HG02943 (cell line): ENCODE measurements around the gene RTBDN.
"Not testable (repeated sequence)": the region's sequence is repeated elsewhere in the genome, so short reads cannot be mapped to it uniquely, and the experiment has no call there.

Source experiments
- ATAC-seq: cut with Tn5 transposase; IDR thresholded peaks from one replicate; pipeline ENCODE4 v1.9.1; 2021; ENCODE audit warnings: mild to moderate bottlenecking, low read depth, moderate library complexity; ENCODE audit not compliant: unreplicated experiment

The RTBDN gene

DNA sequence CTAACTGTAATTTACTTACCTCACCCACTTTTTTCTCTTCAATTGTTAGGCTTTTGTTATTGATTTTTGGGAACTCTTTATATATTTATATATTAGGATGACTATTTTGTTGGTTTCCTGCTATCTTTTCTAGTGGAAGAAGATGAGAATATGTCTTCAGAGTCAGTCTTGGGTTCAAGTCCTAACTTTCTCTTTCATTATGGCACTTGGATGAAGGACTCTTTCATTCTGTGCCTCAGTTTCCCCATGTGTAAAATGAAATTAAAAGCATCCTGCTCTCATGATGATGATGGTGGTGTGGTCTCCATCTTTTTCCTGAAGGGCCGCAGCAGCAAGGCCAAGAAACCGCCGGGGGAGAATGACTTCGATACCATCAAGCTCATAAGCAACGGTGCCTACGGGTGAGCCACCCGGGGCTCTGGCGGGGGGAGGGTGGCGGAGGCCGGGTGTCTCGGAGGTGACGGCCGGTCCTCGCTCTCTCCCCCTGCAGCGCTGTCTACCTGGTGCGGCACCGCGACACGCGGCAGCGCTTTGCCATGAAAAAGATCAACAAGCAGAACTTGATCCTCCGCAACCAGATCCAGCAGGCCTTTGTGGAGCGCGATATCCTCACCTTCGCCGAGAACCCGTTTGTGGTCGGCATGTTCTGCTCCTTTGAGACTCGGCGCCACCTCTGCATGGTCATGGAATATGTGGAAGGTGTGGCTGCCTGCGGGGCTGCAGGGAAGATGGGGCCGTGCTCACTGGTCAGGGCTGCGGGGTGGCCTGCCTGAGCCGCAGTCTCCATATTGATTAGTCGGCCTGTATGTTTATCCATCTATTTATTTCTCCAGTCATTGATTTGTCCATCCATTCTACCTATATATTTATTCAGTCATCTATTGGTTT is 23.9 kb upstream of the RTBDN start:
- no peak for ATAC-seq

DNA sequence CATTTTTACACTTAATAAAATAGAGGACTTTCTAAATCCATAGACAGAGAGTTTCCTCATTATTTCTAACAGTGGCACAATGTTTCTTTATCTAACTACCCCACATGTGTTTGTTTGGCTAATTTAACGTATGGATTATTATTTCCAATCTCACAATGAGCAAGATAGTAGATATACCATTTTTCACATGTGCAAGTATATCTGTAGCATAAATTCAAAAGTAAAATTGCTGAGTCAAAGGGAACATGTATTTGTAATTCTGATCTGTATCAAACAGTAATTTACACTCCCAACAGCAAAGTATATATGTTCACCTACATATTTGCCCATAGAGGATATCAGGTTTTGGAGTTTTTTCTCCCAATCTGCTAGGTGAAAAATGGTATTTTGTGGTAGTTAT is 22.3 kb upstream of the RTBDN start:
- no peak for ATAC-seq

DNA sequence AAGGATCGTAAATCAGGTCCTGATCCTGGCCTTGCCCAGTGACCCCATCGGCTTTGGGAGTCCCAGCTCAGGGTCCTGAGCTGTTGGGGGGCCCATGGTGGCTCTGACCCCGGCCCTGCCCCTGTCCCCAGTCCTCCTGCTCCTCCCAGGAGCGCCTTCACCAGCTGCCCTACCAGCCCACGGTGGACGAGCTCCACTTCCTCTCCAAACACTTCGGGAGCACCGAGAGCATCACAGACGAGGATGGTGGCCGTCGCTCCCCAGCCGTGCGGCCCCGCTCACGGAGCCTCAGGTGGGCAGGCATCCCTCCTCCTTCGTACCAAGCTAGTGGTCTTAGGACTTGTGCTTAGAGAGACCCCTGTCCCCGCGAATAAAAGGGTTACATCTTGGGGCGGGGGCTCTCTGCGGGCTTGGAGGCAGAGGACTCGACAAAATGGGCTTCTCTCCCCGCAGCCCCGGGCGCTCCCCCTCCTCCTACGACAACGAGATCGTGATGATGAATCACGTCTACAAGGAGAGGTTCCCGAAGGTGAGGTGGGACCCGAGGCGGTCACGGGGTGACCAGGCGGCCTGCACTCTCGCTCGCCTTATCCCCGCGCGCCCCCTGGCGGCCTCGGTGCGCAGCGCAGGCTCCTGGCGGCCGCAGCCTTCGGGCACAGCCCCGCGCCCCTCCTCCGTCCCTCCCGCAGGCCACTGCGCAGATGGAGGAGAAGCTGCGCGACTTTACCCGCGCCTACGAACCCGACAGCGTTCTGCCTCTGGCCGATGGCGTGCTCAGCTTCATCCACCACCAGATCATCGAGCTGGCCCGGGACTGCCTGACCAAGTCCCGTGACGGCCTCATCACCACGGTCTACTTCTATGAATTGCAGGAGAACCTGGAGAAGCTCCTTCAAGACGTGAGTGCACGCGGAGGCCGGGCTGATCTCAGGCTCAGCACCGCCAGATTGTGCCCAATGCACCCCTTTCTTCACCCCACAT is 13.1 kb upstream of the RTBDN start:
- ATAC-seq = no peak

DNA sequence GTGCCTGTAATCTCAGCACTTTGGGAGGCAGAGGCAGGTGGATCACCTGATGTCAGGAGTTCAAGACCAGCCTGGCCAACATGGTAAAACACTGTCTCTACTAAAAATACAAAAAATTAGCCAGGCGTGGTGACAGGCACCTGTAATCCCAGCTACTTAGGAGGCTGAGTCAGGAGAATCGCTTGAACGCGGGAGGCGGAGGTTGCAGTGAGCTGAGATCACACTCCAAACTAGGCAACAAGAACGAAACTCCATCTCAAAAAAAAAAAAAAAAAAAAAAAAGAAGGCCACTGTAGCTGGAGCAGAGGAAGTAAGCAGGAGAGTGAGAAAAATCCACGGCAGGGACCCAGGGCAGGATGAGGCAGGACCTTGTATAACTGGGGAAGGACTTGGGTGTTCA is 12.2 kb upstream of the RTBDN start:
- ATAC-seq = not testable (repeated sequence)

DNA sequence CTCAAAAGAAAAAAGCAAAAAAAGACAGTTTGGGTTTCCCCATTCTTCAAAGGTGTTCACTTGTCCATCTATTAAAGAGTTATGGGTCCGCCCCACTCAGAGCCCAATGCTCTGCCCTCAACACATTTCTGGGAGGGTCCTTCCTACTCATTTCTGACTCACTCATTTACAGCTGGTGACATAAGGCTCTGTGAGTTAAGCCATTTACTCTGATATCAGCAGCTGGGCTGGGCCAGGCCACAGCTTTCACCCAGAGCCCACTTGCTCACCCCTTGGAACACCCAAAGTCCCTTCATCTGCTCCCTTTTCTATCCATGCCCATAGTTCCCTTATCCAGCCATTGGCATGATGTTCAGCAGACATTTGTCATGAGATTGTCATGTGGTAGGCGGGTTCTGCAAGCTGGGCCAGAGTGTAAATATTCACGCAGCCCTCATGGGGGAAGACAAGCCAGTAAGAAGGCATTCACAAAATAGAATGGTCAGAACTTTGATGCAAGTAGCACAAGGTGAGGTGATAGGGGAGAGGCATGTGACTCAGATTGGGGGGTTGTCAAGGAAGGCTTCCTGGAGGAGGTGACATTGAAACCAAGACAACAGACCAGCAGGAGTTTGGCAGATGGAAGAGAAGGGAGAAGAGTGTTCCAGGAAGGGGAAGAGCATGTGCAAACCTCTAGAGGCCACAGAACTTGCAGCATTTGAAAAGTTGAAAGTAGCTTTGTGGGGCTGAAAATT is 9.8 kb upstream of the RTBDN start:
- ATAC-seq = no peak

DNA sequence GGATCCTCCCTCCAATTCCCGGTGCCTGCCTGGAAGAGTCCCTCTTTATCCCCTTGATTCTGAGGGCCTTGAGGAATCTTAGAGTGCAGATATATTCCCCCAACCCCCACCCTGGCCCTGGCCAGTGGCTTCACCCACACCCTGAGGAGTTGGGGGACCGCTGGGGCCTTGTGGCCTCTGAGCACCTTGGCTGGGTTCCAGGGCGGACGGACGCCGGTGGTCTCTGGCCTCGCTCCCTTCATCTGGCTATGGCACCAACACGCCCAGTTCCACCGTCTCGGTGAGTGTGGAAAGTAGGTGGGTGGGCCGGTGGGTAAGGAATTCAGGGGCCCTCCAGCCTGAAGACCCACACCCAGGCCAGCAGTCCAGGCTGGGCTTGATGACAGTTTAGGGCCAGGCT is 8.9 kb upstream of the RTBDN start:
- no peak for ATAC-seq

DNA sequence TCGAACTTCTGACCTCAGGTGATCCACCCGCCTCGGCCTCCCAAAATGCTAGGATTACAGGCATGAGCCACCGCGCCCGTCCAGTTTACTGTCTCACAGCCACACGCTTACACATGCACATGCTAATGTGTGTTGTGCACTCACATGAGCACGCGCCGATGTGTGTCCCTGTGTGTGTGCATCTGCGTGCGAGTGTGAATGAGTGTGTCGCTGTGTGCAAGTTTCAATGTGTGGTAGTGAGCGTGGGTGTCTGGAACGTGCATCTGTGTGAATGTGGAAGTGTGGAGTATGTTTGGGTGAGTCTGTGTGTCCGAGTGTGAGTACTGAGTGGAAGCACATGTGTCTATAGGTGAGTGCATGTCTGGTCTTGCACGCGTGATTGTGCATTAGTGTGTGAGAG is 8.1 kb upstream of the RTBDN start:
- ATAC-seq = no peak

- ATAC-seq = no peak
These were observed 6.7 kb upstream of the RTBDN start for GRCh38 chr19:12841094-12841493.

DNA sequence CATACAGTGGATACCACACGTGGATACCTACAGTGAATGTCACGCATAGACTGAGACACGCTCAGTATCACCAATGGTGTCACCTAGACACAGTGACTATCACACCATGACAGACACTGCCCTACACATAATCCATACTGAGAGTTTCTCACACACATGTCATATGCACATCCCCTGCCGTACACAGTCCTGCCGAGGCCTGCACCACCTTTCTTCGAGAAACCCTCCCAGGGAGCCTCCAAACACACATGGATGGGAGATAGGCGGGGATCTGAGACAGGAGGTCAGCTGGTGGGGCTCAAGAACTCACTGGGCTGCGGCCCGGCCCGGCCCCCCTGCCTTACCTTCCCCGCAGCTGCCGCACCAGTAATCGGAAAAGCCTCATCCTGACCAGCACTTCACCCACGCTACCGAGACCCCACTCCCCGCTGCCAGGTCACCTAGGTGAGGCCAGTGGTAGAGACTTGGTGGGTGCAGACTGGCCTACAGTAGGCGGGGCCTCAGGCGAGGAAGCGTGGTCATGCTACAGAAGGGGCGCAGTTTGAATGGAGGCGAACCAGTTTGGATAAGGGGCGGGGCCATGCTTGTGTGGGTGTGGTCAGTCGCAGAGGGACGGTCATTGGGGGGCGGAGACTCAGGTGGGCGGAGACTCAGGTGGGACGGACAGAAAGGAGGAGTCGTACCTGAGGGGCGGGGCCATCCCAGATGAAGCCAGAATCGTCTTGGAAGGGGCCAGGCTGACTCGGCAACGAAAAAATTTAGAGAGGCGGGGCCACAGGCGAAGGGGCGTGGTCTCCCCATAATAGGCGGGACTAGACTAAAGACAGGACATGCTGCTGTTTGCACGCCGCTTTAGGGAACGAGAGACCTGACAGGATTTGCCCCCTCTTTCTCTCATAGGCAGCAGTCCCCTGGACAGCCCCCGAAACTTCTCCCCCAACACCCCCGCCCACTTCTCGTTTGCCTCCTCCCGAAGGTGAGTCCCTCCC is 6.0 kb upstream of the RTBDN start:
- no peak for ATAC-seq

GRCh38 chr19:12838886-12839756 is 4.7 kb upstream of the RTBDN start:
- ATAC-seq = no peak

GRCh38 chr19:12838182-12838885 is 4.0 kb upstream of the RTBDN start, which contains the start of gene MAST1:
Gene MAST1 (plus strand): TSS chr19:12838515. CDS start chr19:12838573, 58 bp downstream.
- no peak for ATAC-seq

DNA sequence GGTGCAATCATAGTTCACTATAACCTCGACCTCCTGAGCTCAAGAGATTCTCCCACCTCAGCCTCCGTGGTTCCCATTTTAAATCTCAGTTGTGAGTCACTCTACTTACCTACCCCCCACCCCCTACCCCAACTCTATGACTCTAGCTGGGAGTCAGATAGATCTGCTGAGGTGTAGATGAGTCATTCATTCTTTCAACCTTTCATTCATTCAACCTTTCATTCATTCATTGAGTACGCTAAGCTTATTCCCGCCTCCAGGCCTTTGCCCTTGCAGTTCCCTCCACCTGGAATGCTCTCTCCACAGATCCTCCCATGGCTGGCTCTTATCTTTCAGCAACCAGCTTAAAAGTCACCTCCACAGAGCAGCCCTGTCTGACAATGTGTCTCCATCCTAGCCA is 2.8 kb upstream of the RTBDN start:
- ATAC-seq = no peak

DNA sequence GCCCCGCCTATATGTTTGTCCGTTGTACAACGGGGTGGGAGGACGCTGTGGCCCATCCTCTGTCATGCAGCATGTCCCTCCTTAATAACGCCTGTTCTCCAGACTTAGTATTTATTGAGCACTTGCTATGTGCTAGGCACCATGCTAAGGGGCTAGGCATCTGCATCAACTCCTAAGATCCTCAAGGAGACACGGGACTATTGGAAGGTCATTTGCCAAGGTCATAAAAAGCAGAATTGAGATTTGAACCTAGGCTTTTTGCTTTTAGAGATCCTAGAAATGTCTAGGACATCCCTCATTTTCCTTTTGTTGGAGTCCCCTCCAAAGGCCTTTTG is 2.1 kb upstream of the RTBDN start:
- ATAC-seq = no peak

DNA sequence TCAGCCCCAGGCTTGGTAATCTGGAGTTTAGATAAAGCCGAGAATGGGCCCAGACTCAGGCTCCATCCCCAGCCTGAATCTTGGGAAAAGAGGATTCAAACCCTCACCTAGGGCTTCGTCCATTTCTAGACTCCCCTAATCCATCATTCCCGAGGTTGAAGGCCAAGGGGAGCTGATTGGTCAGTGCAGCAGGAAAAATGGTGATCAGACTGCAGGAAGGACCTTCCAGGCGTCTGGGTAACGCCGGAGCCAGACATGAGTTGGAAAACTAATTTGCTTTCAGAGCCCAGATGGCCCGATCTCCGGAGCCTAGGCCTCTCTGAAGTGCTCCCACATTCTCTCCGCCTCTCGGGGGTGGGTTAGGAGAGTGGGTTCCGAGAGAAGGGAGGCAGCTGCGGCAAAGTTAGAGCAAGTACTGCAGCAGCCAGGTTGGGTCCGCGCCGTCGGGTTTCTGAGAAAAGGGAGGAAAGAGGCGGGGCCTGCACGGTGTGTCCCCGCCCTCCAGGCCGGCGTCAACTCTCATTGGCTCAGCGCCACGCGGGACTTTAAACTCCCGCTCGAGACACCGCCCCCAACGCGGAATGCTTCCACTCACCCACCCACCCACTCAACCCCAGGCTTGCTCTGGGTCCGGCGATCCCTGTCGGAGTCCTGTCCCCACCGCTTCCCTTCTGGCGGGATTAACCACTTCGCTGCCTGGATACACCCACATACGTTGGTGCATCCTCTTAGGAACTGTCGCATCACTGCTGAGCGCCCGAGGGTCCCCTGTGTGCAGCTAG is 788 bp upstream of the RTBDN start:
- ATAC-seq = no peak

DNA sequence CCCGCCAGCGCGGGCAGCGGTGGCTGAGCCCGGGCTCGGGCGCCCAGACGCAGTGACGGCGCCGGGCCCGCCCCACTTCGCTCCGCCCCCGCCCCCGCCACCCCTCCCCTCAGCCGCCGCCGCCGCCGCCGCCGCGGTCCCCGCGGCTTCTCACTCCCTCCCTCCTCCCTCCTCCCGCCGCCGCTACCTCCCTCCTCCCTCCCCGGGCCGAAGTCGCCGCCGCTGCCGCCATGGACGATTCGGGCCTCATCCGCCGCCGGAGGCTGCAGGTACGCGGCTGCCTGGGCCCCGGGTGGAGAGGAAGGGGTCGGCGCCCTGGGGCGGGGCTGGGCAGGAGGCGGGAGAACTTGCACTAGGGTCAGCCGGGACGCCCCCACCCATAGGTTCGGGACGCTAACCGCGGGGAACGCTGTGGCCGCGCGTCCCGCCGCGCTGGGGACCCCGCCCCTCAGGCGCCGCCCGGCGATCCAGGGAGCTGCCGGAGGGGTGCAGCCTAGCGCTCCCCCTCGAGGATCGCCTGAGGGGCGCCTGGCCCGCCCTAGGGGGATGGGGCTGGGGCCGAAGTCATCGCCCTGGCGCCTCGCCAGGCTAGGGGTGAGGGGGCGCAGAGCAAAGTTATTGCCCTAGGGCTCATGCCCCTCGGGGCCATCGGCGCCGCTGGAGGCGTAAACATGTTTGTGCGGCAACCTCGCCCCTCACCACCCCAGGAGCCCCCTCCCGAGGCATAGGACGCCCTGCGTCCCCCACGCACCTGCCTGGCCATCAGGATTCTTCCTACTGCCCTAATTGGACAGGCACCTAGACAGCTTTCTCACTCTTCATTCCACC is 427 bp downstream of the RTBDN start:
- no peak for ATAC-seq

- ATAC-seq = no peak
These were observed 1.0 kb downstream of the RTBDN start for GRCh38 chr19:12833418-12833737.

GRCh38 chr19:12828494-12828893 is 5.9 kb downstream of the RTBDN start:
- ATAC-seq = no peak
